H1 (cell line): Measurements from ENCODE around the gene ITPK1. TPM values are rescaled to one million over a fixed set of nuclear protein-coding genes. Genes with fewer than 3 reads are reported as not detected.
A peak's percentile ranks its signal among the peaks of the same experiment; 100 is the strongest.

ENCODE experiments used
- CTCF ChIA-PET: fragments of 300-600 bp; sonication (Branson Sonifier 250); formaldehyde crosslinking; loops from one replicate; lab custom pipeline; 2021; ENCODE audit not compliant: partially characterized antibody; lab: Charles Lee
- POLR2A ChIA-PET: fragments of 300-600 bp; sonication (Branson Sonifier 250); formaldehyde crosslinking; loops from one replicate; lab custom pipeline; 2021; ENCODE audit warnings: inconsistent platforms; ENCODE audit not compliant: partially characterized antibody; lab: Charles Lee
- DNase-seq, 2 experiments: peaks; one replicate each; pipeline versions ENCODE4 v3.0.0 to v3.0.0-alpha.2; 2010 to 2022; ENCODE audit warnings: low spot score in 2 of 2, low read depth in 1 of 2, mixed read lengths in 1 of 2
- FAIRE-seq: peaks from 2 replicates; lab custom pipeline; 2011; peaks lifted over from hg19 to GRCh38; lab: Jason Lieb, UNC
- H2AFZ ChIP-seq: 2 replicates; pipeline ENCODE4 v1.8.1; 2012; ENCODE audit warnings: low read length, inconsistent platforms
- H2AK5ac ChIP-seq: 2 replicates; pipeline ENCODE4 v1.6.1; 2013; ENCODE audit warnings: low read depth, low read length
- H2BK120ac ChIP-seq: replicated peaks from 2 replicates; pipeline ENCODE3; 2013; ENCODE audit warnings: low read depth, low read length, inconsistent platforms
- H2BK12ac ChIP-seq: 2 replicates; pipeline ENCODE4 v1.6.1; 2013; ENCODE audit warnings: low read depth, low read length
- H2BK15ac ChIP-seq: 2 replicates; pipeline ENCODE4 v1.6.1; 2013; ENCODE audit warnings: low read length
- H2BK20ac ChIP-seq: 2 replicates; pipeline ENCODE4 v1.6.1; 2013; ENCODE audit warnings: low read length
- H2BK5ac ChIP-seq: 2 replicates; pipeline ENCODE4 v1.6.1; 2013; ENCODE audit warnings: low read depth, low read length
- H3K14ac ChIP-seq: 2 replicates; pipeline ENCODE4 v1.6.1; 2013; ENCODE audit warnings: inconsistent platforms; ENCODE audit not compliant: insufficient read length
- H3K18ac ChIP-seq: 2 replicates; pipeline ENCODE4 v1.6.1; 2013; ENCODE audit warnings: low read length; ENCODE audit errors: extremely low read depth
- H3K23ac ChIP-seq: 2 replicates; pipeline ENCODE4 v1.6.1; 2013; ENCODE audit warnings: inconsistent platforms; ENCODE audit not compliant: insufficient read length
- H3K23me2 ChIP-seq: 2 replicates; pipeline ENCODE4 v1.6.1; 2013; ENCODE audit warnings: low read depth, low read length
- H3K27ac ChIP-seq: 2 replicates; pipeline ENCODE4 v1.6.1; 2011; ENCODE audit warnings: low read depth, low read length, inconsistent platforms
- H3K27me3 ChIP-seq, 4 experiments: replicated peaks in 1 of 4; 1 replicate in 1 of 4; 2 replicates in 3 of 4; pipeline versions ENCODE4 v1.6.1 to v1.8.1; 2011 to 2013; ENCODE audit warnings: low read length in 3 of 4, mild to moderate bottlenecking in 3 of 4, inconsistent platforms in 2 of 4, mixed read lengths in 2 of 4, moderate library complexity in 1 of 4; ENCODE audit not compliant: control insufficient read depth in 3 of 4, insufficient read depth in 3 of 4; ENCODE audit errors: extremely low read depth in 1 of 4
- H3K36me3 ChIP-seq, 4 experiments: 2 replicates each; pipeline versions ENCODE4 v1.6.1 to v1.8.1; 2011 to 2013; ENCODE audit warnings: mild to moderate bottlenecking in 4 of 4, low read length in 3 of 4, moderate library complexity in 2 of 4, control low read depth in 1 of 4, inconsistent platforms in 1 of 4; ENCODE audit not compliant: insufficient read depth in 4 of 4, control insufficient read depth in 2 of 4
- H3K4ac ChIP-seq: replicated peaks from 2 replicates; pipeline ENCODE3; 2013; ENCODE audit warnings: low read length, low read depth, mixed read lengths, inconsistent platforms; ENCODE audit not compliant: insufficient read length
- H3K4me1 ChIP-seq, 4 experiments: replicated peaks in 1 of 4; 1 replicate in 1 of 4; 2 replicates in 3 of 4; pipeline versions ENCODE4 v1.6.1 to v1.8.1; 2011 to 2013; ENCODE audit warnings: low read length in 3 of 4, inconsistent platforms in 2 of 4, mixed read lengths in 1 of 4; ENCODE audit not compliant: insufficient read depth in 4 of 4, control insufficient read depth in 3 of 4
- H3K4me2 ChIP-seq, 2 experiments: 2 replicates each; pipeline versions ENCODE4 v1.6.1 to v1.8.1; 2011 to 2013; ENCODE audit warnings: low read depth in 2 of 2, low read length in 2 of 2, control low read depth in 1 of 2, inconsistent platforms in 1 of 2, mild to moderate bottlenecking in 1 of 2; ENCODE audit not compliant: insufficient read depth in 1 of 2
- H3K4me3 ChIP-seq, 4 experiments: fragments of 200-600, 300-600 bp in 1 of 4; sonication (generic), shearing (Covaris generic), sonication (Bioruptor Twin) in 1 of 4; 2 replicates each; pipeline versions ENCODE4 v1.5.1 to v1.8.1; 2011 to 2016; ENCODE audit warnings: low read length in 4 of 4, low read depth in 3 of 4, control low read depth in 2 of 4, inconsistent platforms in 2 of 4, mild to moderate bottlenecking in 2 of 4, mixed read lengths in 1 of 4, moderate library complexity in 1 of 4; ENCODE audit not compliant: insufficient read depth in 2 of 4; ENCODE audit errors: extremely low read depth in 1 of 4
- H3K56ac ChIP-seq: replicated peaks from 2 replicates; pipeline ENCODE3; 2013; ENCODE audit warnings: low read depth, mild to moderate bottlenecking, mixed read lengths, low read length, inconsistent platforms; ENCODE audit not compliant: insufficient read length
- H3K79me1 ChIP-seq: 2 replicates; pipeline ENCODE4 v1.6.1; 2013; ENCODE audit warnings: low read depth, low read length, control low read depth
- H3K79me2 ChIP-seq, 2 experiments: 2 replicates each; pipeline versions ENCODE4 v1.6.1 to v1.8.1; 2012 to 2013; ENCODE audit warnings: low read length in 2 of 2, mild to moderate bottlenecking in 2 of 2, inconsistent platforms in 1 of 2; ENCODE audit not compliant: insufficient read depth in 2 of 2, control insufficient read depth in 1 of 2
- H3K9ac ChIP-seq, 4 experiments: replicated peaks in 1 of 4; 1 replicate in 1 of 4; 2 replicates in 3 of 4; pipeline versions ENCODE4 v1.6.1 to v1.8.1; 2011 to 2013; ENCODE audit warnings: low read depth in 3 of 4, low read length in 3 of 4, control low read depth in 2 of 4, mild to moderate bottlenecking in 2 of 4, moderate library complexity in 2 of 4, inconsistent platforms in 1 of 4; ENCODE audit errors: extremely low read depth in 1 of 4
- H3K9me3 ChIP-seq, 2 experiments: 2 replicates each; pipeline versions ENCODE4 v1.6.1 to v1.8.1; 2012 to 2013; ENCODE audit warnings: mild to moderate bottlenecking in 2 of 2, moderate library complexity in 2 of 2, control low read depth in 1 of 2, inconsistent platforms in 1 of 2, low read depth in 1 of 2, low read length in 1 of 2, mixed read lengths in 1 of 2; ENCODE audit not compliant: insufficient read depth in 2 of 2
- H4K20me1 ChIP-seq, 2 experiments: replicated peaks in 1 of 2; 2 replicates each; pipeline versions ENCODE3 to v1.8.1; 2011 to 2013; ENCODE audit warnings: inconsistent platforms in 2 of 2, low read length in 2 of 2, mild to moderate bottlenecking in 1 of 2; ENCODE audit not compliant: insufficient read depth in 2 of 2, control insufficient read depth in 1 of 2
- H4K5ac ChIP-seq: 2 replicates; pipeline ENCODE4 v1.6.1; 2013; ENCODE audit warnings: low read length, low read depth, mixed read lengths, inconsistent platforms; ENCODE audit not compliant: insufficient read length
- H4K8ac ChIP-seq: 2 replicates; pipeline ENCODE4 v1.8.0; 2013; ENCODE audit warnings: mild to moderate bottlenecking, moderate library complexity, low read length, inconsistent platforms; ENCODE audit not compliant: insufficient read depth; ENCODE audit errors: extremely low read depth
- H4K91ac ChIP-seq: replicated peaks from 2 replicates; pipeline ENCODE3; 2013; ENCODE audit warnings: low read length, mixed read lengths, inconsistent platforms; ENCODE audit not compliant: insufficient read length
- BACH1 ChIP-seq: IDR thresholded peaks from 2 replicates; pipeline ENCODE4 v1.6.1; 2012; ENCODE audit warnings: low read length, improper control_type of control experiment
- WGBS, 2 experiments: shearing (Covaris generic) in 1 of 2; methylation state at CpG; one replicate each; pipeline versions ENCODE4 v1.1.6 to v1.1.7; 2013 to 2015; ENCODE audit warnings: low lambda C conversion rate in 2 of 2, mixed read lengths in 2 of 2, inconsistent platforms in 1 of 2, low coverage in 1 of 2, missing lambda C conversion rate in 1 of 2; ENCODE audit not compliant: insufficient replicate concordance in 2 of 2, insufficient coverage in 1 of 2, insufficient read length in 1 of 2; ENCODE audit errors: extremely low coverage in 1 of 2, missing lambda C conversion rate in 1 of 2; 5-methylcytosine and 5-hydroxymethylcytosine counted together
- polyA plus RNA-seq, 7 experiments: library from polyadenylated mRNA; depleted of rRNA in 3 of 7; stranded (reverse) in 5 of 7; unstranded in 2 of 7; fragments of >200 nt in 5 of 7; fragments of 200-250 nt in 2 of 7; gene quantifications; 1 replicate in 5 of 7; 2 replicates in 1 of 7; 4 replicates in 1 of 7; pipeline versions ENCODE4 v1.2.1 to v1.2.3, GENCODE V29; 2011 to 2013; ENCODE audit warnings: missing spikeins in 2 of 7, mixed read lengths in 2 of 7
- total RNA-seq: library from RNA; stranded (reverse); fragmentation: NEBNext Ultra II Directional; extraction: Animal tissue kit (Norgen Biotek cat#: 25700); gene quantifications from 2 replicates; pipeline ENCODE4 v1.2.1, GENCODE V29; 2021

ITPK1 gene
- total and polyA plus RNA-seq, 2 of the 8 experiments (the other 6 are each of a cell fraction or from before 2014, with no cell fraction given), result 108 to 143 TPM

DNA sequence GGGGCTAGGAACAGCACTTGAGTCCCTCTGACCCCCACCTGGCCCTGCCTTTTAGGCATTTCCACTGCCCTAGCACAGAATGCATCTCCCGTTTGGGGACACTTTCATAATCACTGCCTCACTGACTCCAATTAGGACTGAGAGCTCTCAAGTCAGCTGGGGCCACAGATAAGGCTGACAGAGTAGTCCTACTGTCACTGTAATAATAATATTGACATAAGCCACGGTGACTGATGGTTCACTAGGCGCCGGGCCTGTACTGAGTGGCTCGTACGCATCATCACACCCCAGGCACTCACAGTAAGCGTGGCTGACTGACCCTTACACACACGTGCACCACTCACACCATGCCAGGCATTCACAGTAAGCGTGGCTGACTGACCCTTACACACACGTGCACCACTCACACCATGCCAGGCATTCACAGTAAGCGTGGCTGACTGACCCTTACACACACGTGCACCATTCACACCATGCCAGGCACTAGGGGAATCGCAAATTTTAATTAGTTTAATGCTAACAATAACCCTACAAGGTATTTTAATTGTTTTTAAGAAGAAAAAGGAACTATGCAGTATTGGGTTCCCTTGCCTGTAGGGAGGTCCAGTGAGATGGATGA, 105.1 kb downstream of the ITPK1 start:
- CTCF ChIA-PET, result interaction anchor here (0.7 to 2.3 kb wide), 5 partner anchors 10 to 100 kb away, joined by 3 to 11 read pairs (median 4); no protein-coding TSS in a partner anchor
- 89% methylated on average over 13 of the region's 13 CpGs; no CpG with 5 or more reads in 1 of the 2 experiments for WGBS, 2 experiments
- no peak for FAIRE-seq
- TF ChIP-seq BACH1, result no peak

More for the DNA sequence above, 105.1 kb downstream of the ITPK1 start:
- no peaks in the 10 kb centered on the region for H3K27me3 ChIP-seq
- peak overlapping the region; percentile 35; the same call in 1 of the 2 replicates for H4K8ac ChIP-seq
- POLR2A ChIA-PET, result no interaction called here
- H3K36me3 ChIP-seq, result peaks cover 0 to 4% (median 0%) of the 10 kb centered on the region in 4 experiments; a peak in 2 of 8 replicates
- H4K5ac ChIP-seq, result no peak overlapping the region
- no peak overlapping the region for H2BK120ac ChIP-seq
- no peak overlapping the region for H2BK15ac ChIP-seq
- no peak overlapping the region for H3K27ac ChIP-seq
- H2BK5ac ChIP-seq, result no peak overlapping the region
- no peak overlapping the region for H3K4ac ChIP-seq
- H3K23me2 ChIP-seq, result no peaks in the 10 kb centered on the region
- H3K18ac ChIP-seq, result no peak overlapping the region
- no peak overlapping the region for H3K9ac ChIP-seq
- no peak overlapping the region for H2BK12ac ChIP-seq
- H3K4me2 ChIP-seq, result no peak overlapping the region
- no peak overlapping the region for H2AK5ac ChIP-seq
- H3K23ac ChIP-seq, result no peak overlapping the region
- peaks cover 18 to 28% of the 10 kb centered on the region in 2 experiments for H4K20me1 ChIP-seq
- no peaks in the 10 kb centered on the region for H3K9me3 ChIP-seq
- H3K79me2 ChIP-seq, result peaks cover 0 to 61% of the 10 kb centered on the region in 2 experiments; a peak in 2 of 4 replicates
- peaks cover 0 to 10% (median 4%) of the 10 kb centered on the region in 4 experiments; a peak in 4 of 7 replicates for H3K4me1 ChIP-seq
- no peak overlapping the region for H3K4me3 ChIP-seq
- H3K14ac ChIP-seq, result no peak overlapping the region
- H2BK20ac ChIP-seq, result no peak overlapping the region
- no peak overlapping the region for H3K56ac ChIP-seq
- peaks cover 17% of the 10 kb centered on the region for H3K79me1 ChIP-seq
- H4K91ac ChIP-seq, result no peak overlapping the region
- DNase-seq, result no peak
- no peak overlapping the region for H2AFZ ChIP-seq
